HFFc6 (cell line): Measurements from ENCODE around the gene FIBCD1. TPM values are rescaled to one million over a fixed set of nuclear protein-coding genes. Genes with fewer than 3 reads are reported as not detected.
A peak's percentile ranks its signal among the peaks of the same experiment; 100 is the strongest.

ENCODE experiments used
- DNase-seq: peaks from one replicate; pipeline ENCODE4 v3.0.0-alpha.2; 2018
- H3K27ac Mint-ChIP-seq: 2 replicates; pipeline ENCODE4 v1.8.0; 2020; ENCODE audit warnings: mild to moderate bottlenecking, mixed read lengths
- H3K27me3 Mint-ChIP-seq: 2 replicates; pipeline ENCODE4 v1.8.0; 2021; ENCODE audit warnings: mild to moderate bottlenecking, moderate library complexity, mixed read lengths; ENCODE audit not compliant: insufficient read depth
- H3K36me3 Mint-ChIP-seq: 2 replicates; pipeline ENCODE4 v1.8.0; 2021; ENCODE audit warnings: low read depth, mixed read lengths
- H3K4me1 Mint-ChIP-seq: 2 replicates; pipeline ENCODE4 v1.8.0; 2020; ENCODE audit warnings: low read depth, mixed read lengths
- H3K4me3 Mint-ChIP-seq: 2 replicates; pipeline ENCODE4 v1.8.0; 2020; ENCODE audit warnings: mild to moderate bottlenecking, moderate library complexity, mixed read lengths
- H3K9me3 Mint-ChIP-seq: 2 replicates; pipeline ENCODE4 v1.8.0; 2020; ENCODE audit warnings: mild to moderate bottlenecking, mixed read lengths
- CTCF ChIP-seq: fragments of 200-600 bp; sonication (generic); IDR thresholded peaks from 2 replicates; pipeline ENCODE4 v1.5.0; 2021; ENCODE audit warnings: antibody characterized with exemption, mild to moderate bottlenecking
- total RNA-seq, 6 experiments: library from RNA; stranded (reverse); fragmentation: NEBNext Ultra II Directional; extraction: Animal tissue kit (Norgen Biotek cat#: 25700); gene quantifications; 2 replicates in 1 of 6; 3 replicates in 5 of 6; pipeline ENCODE4 v1.2.3, GENCODE V29; 2021

FIBCD1 gene
- total RNA-seq, 6 experiments from 2014 or later = 1.5 to 9.0 (median 8.0) TPM

DNA sequence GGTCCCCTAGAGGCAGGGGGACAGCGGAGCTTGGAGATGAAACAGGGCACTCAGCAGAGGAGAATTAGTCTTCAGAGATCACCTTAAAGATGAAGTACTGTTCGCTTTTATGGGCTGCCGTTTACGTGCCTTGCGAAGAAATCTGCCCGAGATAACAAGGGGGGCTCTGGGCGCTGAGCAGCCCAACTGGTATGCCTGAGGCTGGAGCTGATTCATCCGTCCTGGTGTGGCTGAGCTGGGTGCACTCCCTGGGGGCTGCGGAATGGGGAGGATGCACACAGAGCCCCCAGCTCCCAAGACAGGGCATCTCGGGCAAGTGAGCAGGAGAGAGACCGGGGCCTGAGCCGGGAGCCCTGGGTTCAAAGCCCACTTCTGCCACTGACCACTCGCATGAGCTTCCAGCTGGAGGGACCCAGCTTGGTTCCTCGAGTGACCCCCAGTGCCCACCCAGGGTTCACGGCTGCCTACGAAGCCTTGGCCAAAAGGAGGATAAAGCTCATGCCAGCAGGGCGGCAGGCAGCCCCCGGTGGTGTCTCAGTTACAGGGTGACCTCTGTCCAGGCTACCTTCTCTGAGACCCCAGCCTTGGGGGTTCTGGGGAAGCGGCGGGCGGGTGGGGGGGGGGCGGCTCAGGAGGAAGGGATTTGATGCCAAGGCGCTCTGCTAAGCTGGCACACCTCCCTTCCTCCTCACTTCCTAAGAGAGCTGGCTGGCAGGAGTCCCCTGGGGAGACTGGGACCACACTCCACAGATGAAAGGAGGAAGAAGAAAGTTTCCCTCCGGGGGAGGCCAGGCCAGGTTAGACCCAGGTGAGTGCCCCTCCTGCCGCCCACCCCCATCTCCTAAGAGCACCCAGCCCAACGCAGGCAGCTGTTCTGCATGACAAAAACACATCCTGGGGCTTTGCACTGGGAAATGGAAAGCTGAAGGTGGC, 5.7 kb downstream of the FIBCD1 start:
- Mint-ChIP-seq H3K27me3 (peaks cover 13% of the 10 kb centered on the region), H3K36me3 (no peaks in the 10 kb centered on the region), H3K9me3 (no peaks in the 10 kb centered on the region), H3K4me1 (peaks cover 55% of the 10 kb centered on the region), H3K4me3 (peak overlapping the region; percentile 74; the same call in 1 of the 2 replicates), H3K27ac (peak overlapping the region; percentile 60; the same call in 1 of the 2 replicates)
- TF ChIP-seq CTCF = no peak; the same call in 1 of the 2 replicates
- peak; percentile 55 for DNase-seq

- Mint-ChIP-seq H3K36me3 (no peaks in the 10 kb centered on the region), H3K27ac (peak overlapping the region; percentile 60; the same call in 1 of the 2 replicates), H3K4me3 (peak overlapping the region; percentile 74; the same call in 1 of the 2 replicates), H3K9me3 (no peaks in the 10 kb centered on the region), H3K27me3 (peaks cover 13% of the 10 kb centered on the region), H3K4me1 (peaks cover 64% of the 10 kb centered on the region)
- DNase-seq = no peak
- TF ChIP-seq CTCF = peak; percentile 57; the same call in 1 of the 2 replicates
Measured at GRCh38 chr9:130932255-130933079, 6.6 kb downstream of the FIBCD1 start.

DNA sequence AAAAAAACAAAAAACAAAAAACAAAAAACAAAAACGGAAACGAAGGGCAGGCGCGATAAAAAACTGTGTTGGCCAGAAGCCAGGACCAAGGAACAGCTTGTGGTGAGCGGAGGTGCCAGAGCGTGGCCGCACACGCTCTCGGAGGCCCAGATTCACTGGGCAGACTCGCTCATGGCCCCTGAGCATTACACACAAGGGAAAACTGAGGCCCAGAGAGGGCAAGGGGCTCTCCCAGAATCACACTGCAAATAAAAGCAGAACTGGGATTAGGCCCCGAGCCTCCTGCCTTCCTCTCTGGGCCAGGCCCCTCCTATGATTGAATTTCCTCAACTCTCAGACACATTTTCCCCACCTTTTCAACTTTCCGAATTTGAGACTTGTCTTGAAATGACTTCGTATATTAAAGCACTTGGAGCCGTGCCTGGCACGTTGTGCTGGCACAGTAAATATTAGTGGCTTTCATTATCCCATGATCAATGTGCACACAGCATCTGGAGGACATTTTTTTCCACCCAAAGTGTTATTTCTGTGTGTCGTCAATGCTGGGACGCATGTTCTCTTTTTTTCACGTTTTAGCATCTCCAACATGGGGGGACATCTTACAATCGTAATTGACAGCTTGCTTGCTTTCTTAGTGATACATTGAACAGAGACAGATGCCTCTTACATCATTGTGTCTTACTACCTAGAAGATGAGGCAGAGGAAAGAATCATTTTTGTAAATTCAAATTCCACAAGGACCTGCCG, 7.4 kb downstream of the FIBCD1 start:
- DNase-seq = no peak
- H3K36me3 Mint-ChIP-seq = no peaks in the 10 kb centered on the region
- peak overlapping the region; percentile 74; the same call in 1 of the 2 replicates for H3K4me3 Mint-ChIP-seq
- H3K27ac Mint-ChIP-seq = peak overlapping the region; percentile 60; the same call in 1 of the 2 replicates
- H3K4me1 Mint-ChIP-seq = peaks cover 57% of the 10 kb centered on the region
- H3K27me3 Mint-ChIP-seq = peaks cover 11% of the 10 kb centered on the region
- H3K9me3 Mint-ChIP-seq = no peaks in the 10 kb centered on the region
- TF ChIP-seq CTCF = no peak

GRCh38 chr9:130930804-130931349, 8.2 kb downstream of the FIBCD1 start:
- Mint-ChIP-seq H3K27me3 (peaks cover 11% of the 10 kb centered on the region), H3K9me3 (no peaks in the 10 kb centered on the region), H3K4me3 (no peak overlapping the region), H3K4me1 (peaks cover 49% of the 10 kb centered on the region), H3K36me3 (no peaks in the 10 kb centered on the region), H3K27ac (no peak overlapping the region)
- no peak for DNase-seq
- TF ChIP-seq CTCF = no peak
